Loucy (cell line): ENCODE results near the gene RNF135.

ENCODE experiments used
- EZH2phosphoT487 ChIP-seq: fragments of 200-600 bp; IDR thresholded peaks from 2 replicates; pipeline ENCODE4 v1.6.1; 2018; ENCODE audit warnings: antibody characterized with exemption, mild to moderate bottlenecking, moderate library complexity, borderline replicate concordance
- TF ChIP-seq, protein P1 (sequence below): fragments of 200-600 bp; sonication (generic); conservative IDR thresholded peaks from 2 replicates; pipeline ENCODE4 v1.5.1; 2014; ENCODE audit warnings: mild to moderate bottlenecking, antibody characterized with exemption, low read length

DNA sequence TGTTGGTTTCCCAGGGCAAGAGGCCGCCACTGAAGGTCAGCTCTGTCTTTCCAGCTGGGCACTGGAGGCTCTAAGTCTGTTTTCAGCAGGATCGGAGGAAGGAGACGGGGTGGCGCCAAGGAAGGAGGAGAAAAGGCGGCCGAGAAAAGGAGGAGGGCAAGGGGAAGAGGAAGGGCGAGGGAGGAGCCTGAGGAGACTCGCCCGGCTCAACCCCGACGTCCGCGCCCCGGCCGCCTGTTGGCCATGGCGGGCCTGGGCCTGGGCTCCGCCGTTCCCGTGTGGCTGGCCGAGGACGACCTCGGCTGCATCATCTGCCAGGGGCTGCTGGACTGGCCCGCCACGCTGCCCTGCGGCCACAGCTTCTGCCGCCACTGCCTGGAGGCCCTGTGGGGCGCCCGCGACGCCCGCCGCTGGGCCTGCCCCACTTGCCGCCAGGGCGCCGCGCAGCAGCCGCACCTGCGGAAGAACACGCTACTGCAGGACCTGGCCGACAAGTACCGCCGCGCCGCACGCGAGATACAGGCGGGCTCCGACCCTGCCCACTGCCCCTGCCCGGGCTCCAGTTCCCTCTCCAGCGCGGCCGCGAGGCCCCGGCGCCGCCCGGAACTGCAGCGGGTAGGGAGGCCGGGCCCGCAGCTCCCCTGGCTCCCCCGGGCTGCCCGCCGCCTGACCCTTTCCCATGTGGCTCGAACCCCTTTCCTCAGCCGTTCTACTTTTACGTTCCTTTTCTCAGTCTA, at the start of gene RNF135:
- TF ChIP-seq, protein P1, sequence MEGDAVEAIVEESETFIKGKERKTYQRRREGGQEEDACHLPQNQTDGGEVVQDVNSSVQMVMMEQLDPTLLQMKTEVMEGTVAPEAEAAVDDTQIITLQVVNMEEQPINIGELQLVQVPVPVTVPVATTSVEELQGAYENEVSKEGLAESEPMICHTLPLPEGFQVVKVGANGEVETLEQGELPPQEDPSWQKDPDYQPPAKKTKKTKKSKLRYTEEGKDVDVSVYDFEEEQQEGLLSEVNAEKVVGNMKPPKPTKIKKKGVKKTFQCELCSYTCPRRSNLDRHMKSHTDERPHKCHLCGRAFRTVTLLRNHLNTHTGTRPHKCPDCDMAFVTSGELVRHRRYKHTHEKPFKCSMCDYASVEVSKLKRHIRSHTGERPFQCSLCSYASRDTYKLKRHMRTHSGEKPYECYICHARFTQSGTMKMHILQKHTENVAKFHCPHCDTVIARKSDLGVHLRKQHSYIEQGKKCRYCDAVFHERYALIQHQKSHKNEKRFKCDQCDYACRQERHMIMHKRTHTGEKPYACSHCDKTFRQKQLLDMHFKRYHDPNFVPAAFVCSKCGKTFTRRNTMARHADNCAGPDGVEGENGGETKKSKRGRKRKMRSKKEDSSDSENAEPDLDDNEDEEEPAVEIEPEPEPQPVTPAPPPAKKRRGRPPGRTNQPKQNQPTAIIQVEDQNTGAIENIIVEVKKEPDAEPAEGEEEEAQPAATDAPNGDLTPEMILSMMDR, result peak; percentile 22; the same call in 1 of the 2 replicates
- no peak for TF ChIP-seq EZH2phosphoT487
